Measurements from ENCODE around the gene C3orf38.

- TF ChIP-seq, protein P1, sequence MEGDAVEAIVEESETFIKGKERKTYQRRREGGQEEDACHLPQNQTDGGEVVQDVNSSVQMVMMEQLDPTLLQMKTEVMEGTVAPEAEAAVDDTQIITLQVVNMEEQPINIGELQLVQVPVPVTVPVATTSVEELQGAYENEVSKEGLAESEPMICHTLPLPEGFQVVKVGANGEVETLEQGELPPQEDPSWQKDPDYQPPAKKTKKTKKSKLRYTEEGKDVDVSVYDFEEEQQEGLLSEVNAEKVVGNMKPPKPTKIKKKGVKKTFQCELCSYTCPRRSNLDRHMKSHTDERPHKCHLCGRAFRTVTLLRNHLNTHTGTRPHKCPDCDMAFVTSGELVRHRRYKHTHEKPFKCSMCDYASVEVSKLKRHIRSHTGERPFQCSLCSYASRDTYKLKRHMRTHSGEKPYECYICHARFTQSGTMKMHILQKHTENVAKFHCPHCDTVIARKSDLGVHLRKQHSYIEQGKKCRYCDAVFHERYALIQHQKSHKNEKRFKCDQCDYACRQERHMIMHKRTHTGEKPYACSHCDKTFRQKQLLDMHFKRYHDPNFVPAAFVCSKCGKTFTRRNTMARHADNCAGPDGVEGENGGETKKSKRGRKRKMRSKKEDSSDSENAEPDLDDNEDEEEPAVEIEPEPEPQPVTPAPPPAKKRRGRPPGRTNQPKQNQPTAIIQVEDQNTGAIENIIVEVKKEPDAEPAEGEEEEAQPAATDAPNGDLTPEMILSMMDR (conservative IDR thresholded peaks at IDR 0.05), result no peak
- no peak for TF ChIP-seq EZH2 (IDR thresholded peaks at IDR 0.05; ENCODE audit: low read depth)
These were observed 2.5 kb upstream of the C3orf38 start for GRCh38 chr3:88147261-88147660.
